ENCODE results near the gene ZNF830. TPM values are rescaled to one million over a fixed set of nuclear protein-coding genes. Genes with fewer than 3 reads are reported as not detected.

The ZNF830 gene
- total RNA-seq, 2 donors from 2014 or later: 9.2 to 10.2 TPM

Other genes with a start within 250 kb of the ZNF830 start
- gene CCT6B, start 80 bp upstream of the ZNF830 start, total RNA-seq: 1 to 10 TPM; 1.2 to 2.3 TPM
- 10 to 100 TPM; 14.3 to 23.0 TPM for gene LIG3, start 19.0 kb downstream of the ZNF830 start, total RNA-seq
- gene RFFL, start 102.2 kb downstream of the ZNF830 start, total RNA-seq: 10 to 100 TPM; 14.5 to 19.0 TPM
- 1 to 10 TPM; 4.7 to 9.2 TPM for gene RAD51D, start 158.3 kb downstream of the ZNF830 start, total RNA-seq
- gene FNDC8, start 160.1 kb downstream of the ZNF830 start, total RNA-seq: not detected
- 1 to 10 TPM; 5.5 to 6.7 TPM for gene NLE1, start 180.8 kb downstream of the ZNF830 start, total RNA-seq
- gene UNC45B, start 186.3 kb downstream of the ZNF830 start, total RNA-seq: 100 to 1,000 TPM; 120 to 133 TPM
- gene SLC35G3, start 232.9 kb downstream of the ZNF830 start, total RNA-seq: not detected

All from left cardiac atrium (tissue), 2 donors.